Mesenteric fat pad (tissue), 1 donor: Measurements from ENCODE around the gene STK40. TPM values are rescaled to one million over a fixed set of nuclear protein-coding genes. Genes with fewer than 3 reads are reported as not detected.

Source experiments
- DNase-seq: peaks from one replicate; pipeline ENCODE4 v3.0.0-alpha.2; 2020; ENCODE audit warnings: low spot score
- total RNA-seq: library from RNA; stranded (reverse); fragmentation: NEBNext Ultra II Directional; extraction: Animal tissue kit (Norgen Biotek cat#: 25700); gene quantifications from one replicate; pipeline ENCODE4 v1.2.1, GENCODE V29; 2021
- donor health status: DM: yes; HTN: yes; CAD: no.

The STK40 gene
- total RNA-seq, 1 donor from 2014 or later = 84.0 TPM

DNA sequence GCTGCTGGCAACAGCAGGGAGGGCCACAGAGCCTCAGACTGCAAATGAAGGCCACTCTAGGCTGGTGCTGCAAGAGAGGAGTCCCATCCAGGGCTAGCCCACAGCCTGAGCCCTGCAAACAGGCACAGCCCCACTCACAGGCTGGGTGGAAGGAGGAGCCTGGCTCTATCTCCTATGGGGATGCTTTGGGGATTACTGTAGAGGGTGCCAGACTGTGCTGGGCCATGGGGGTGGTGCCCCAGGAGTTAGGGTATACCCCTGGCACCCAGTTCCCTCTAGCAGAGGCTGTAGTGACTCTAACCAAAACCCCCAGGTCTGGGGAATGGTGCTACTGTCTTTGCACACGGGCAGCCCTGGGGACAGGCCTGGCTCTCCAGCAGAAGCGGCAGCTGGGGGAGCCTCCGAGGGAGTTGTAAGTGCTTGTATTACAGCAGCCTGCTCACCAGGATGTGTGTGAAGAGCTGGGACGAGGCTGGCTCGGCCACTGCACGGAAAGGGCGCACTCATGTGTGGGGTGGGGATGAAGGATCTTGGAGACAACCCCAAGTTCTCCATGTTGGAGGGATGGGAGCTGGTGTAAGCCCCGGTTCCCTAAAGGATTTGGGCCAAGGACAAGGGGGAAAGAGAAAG, 38.9 kb downstream of the STK40 start:
- no peak for DNase-seq

DNA sequence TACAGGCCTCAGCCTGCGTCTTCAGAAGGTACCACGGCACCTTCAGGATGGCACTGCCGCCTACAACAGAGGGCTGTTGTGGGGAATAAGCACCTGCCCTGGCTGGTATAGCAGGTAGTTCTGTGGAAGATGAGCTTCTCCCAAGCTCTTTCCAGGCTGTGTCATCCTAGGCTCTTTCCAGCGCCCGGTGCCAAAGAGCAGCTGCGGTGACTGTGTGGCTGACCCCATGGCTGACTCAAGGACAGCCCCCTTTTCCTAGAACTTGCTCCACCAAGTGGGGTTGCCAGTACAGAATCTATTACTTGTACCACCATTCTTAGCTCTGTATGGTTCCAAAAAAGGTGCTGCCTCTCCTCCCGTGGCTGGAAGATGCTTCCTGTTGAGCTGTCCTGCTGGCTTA, 40.4 kb downstream of the STK40 start:
- no peak for DNase-seq

- no peak for DNase-seq
These were observed 41.4 kb downstream of the STK40 start for GRCh38 chr1:36344395-36344680.

GRCh38 chr1:36343651-36344394, 41.9 kb downstream of the STK40 start:
- DNase-seq = no peak

DNA sequence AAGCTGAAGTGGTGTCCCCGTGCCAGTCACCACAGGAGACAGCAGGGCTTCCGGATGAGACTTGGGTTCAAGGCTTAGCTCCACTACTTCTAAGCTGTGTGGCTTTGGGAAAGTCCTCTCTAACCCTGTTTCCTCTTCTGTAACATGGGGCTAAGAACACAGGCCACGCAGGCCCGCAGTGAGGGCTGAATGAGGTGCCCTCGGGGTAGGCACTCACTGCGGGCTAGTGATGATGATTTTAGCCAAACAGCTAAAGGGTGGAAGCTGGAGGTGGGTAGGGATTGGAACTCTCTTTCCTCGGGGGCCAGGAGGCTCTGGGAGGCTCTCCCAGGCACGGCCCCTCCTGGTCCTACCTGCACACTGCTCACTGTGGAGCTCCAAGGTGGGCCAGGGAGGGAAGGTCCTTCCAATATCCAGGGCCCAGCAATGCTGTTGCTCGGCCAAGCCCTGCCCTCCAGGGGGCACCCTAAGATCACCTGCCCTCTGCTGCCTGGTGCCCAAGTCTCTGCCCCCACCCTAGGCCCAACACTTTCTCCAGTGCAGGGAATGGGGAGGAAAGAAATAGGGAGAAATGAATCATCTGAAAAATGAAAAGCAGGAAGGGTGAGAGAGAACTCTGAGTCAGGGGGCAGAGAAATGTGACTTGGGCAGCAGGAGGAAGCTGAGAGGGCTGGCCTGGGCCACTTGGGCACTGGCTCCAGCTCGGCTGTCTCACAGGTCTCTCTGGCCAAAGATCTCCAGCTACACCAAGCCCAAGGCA, 43.1 kb downstream of the STK40 start:
- DNase-seq = no peak

DNA sequence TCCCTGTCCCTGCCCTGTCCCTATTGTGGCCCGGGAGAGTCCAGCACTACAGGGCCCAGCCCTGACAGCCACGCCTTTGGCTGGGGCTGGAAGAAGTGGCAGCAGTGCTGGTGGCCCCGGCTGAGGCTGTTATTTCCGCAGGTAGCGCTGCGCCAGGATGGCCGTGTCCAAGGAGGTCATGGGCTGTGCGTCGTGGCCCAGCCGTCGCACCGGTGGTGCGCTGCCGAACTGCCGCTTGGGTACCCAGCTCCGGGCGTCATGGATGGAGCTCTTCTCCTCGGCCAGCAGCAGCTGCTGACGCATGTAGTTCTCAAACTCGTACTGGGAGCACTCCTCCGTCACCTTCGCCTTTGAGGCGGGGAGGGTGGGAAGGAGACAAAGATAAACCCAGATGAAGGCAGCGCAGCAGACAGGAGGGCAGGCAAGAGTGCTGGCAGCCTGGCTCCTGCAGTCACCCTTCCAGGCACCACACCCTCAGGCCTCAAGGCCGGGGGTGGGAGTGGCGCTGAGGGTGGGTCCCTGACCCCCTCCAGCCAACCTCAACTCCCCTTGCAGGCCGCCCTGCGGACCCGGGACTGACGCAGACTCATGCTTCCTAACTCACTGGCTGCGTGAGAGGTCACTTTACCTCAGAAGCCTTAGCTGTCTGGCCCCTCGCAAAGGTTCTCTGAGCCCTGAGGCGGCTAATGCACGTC, 44.0 kb downstream of the STK40 start:
- no peak for DNase-seq

DNA sequence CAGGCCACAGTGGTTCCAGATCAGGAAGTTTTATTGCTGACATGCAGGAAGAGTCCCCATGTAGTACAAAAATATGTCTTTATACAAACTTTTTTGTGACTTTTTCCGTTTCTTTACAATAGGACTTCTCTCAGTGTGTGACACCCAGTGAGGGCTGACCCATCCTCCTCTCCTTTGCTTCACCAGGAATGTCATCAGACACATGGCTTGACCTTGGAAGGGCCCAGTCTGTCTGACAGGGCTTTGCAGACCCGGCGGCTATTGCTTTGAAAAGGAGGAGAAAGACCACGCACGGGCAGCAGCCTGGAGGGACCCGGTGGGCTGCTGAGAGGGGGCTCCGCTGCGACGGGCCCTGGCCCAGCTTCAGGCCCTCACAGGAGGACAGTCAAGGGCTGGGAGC, 46.1 kb downstream of the STK40 start:
- no peak for DNase-seq

- DNase-seq = no peak
These were observed 46.5 kb downstream of the STK40 start for GRCh38 chr1:36339215-36339614.

DNA sequence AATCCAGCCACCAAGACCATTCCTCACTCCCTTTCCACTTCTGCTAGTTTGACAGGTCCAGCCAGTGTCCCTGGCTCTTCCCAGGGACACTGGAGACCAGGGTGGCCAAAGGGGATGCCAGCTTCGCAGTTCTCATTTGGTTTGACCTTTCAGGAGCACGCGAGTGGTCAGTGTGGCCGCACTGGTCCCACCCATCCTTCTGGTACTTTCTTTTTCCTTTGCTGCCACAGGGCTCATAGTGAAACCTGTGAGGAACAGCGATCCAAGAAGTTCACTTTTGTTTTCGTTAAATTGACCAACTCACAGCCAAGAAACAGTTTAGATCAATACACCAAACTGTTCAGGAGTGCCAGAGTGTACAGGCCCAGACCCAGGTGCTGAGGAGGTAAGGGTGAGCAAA, 47.9 kb downstream of the STK40 start:
- DNase-seq = no peak

DNA sequence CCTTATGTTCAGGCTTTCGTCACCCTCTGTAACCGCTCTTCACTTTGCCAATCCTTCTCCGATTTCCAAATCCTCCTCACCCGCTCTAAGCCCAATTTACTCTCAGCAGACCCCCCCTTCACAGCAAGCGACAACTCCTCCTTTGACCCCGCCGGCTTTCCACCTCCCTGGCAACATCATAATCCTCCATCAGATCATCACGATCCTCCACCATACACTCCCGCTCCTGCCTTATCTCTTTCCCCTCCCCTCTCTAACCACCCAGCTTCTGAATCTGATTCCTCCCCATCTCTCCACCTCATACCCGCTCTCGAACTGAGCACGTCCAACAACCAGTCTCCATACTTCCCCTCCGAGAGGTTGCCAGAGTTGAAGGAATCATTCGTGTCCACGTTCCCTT, 54.8 kb downstream of the STK40 start:
- no peak for DNase-seq

DNA sequence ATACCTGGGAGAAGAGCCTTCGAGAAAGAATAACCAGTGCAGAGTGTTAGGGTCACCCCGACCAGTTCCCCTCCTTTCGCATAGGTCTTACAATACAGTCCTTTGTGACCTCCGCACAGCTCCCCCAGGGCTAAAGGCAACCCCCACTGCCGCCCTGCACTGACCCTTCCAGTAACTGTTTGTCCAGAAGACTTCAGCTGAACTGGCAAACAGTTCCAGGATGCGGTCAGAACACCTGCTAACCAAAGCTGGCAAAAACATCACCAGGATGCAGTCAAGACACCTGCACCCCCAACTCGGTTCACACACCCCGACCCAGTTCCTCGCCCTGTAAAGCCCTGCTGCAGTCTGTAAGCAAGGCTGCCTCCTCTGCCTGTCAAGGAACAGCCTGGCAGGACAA, 55.9 kb downstream of the STK40 start:
- no peak for DNase-seq

- DNase-seq = no peak
These were observed 57.0 kb downstream of the STK40 start for GRCh38 chr1:36328713-36329112.

DNA sequence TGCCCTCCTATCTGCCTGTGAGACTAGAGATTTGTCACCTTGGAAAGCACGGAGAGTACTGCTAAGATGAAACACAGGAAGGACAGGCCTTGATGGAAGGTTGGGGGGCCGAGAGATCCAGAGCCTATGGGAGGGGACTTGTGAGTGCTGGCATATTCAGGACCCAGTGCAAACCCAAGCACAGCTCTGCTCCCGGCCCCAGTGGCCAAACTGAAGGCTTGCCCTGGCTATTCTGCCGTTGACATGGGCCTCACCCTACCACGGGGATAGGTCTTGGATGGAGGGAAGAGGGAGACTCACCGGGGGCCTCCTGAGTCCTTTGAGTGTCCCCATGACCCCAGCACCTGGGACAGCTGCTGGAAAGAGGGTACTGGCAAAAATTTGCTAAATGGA, 57.6 kb downstream of the STK40 start:
- no peak for DNase-seq

DNA sequence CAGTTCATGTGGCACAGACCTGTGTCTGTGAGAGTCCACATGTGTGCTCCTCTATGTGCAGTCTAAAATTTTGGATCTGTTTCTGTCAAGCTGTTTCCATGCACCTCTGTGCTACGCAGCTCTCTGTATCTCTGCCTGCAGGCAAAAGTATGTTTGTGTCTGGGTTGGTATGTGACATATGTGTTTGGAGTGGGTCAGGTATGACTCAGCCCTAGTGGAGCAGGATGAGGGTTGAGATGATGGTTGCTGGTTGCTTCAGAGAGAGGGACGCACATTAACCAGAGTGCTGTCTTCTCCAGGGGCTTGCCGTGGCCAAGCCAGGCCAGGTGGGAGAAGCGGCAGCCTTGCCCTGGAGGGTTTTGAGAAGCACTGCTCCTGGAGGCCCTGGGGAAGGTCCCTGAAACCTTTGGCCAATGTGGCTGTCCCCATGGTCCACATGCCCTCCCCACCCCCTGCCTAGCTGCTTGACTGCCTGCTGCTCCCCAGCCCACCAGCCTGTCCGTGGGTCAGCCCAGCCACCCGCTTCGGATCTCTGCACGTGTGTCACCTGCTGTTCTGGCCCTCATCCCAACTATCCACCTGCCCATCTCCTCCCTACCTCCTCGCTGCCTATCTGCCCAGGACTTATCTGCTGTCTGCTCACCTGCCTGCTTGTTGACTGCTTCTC, 58.2 kb downstream of the STK40 start:
- DNase-seq = no peak

GRCh38 chr1:36326499-36326898, 59.2 kb downstream of the STK40 start:
- DNase-seq = no peak

DNA sequence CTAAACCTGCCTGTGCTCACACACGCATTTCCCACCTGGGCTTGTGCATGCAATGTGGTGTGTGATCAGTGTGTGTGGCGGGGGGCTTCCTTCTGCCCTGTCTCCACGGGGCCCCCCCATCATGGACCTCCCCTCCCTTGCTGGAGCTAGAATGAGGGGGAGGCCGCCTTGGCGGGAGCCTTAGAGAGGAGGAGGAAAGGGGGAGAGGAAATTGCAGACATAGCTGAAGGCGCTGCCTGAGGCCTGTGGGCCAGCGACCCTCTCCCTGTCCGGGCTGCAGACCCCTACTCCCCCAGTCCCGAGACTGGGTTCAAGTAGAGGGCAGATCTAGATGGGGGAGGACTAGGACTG, 61.4 kb downstream of the STK40 start:
- no peak for DNase-seq

DNA sequence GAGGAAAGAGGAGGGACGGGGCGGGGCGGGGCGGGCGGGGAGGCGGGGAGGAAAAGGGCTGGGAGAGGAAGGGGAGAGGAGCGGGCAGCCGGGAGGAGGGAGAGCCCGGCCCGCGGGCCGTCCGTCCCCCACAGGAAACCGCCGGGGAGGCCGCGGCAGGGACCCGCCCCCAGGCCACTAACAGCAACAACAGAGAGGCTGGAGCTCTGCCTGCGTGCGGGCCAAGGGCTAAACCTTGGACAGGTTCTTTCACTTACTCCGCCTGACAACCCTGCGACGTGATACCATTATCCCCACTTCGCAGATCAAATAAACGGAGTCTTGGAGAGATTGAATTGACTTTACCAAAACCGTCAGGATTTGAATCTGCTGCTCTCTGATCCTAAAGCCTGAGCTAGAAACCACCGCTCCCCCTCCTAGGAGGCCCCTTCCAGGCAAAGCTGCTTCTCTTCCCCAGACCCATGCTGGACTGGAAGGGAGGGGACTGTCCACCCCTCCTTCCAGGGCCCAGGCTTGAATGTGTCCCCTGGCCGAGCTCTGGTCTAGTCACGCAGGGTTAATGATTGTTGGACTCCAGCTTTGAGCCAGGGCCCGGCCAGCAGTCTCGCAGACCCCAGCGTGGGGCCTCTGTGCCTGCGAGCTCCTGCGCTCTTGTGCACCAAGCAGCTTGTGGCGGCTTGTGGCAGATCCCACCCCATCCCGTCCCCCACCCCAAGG, 61.9 kb downstream of the STK40 start, which contains the start of gene EVA1B:
EVA1B (minus strand) TSS at position 10 of the 717 bp plus-strand sequence. CDS start 608 bp downstream, outside the sequence.
- no peak for DNase-seq

GRCh38 chr1:36322786-36323635, 62.7 kb downstream of the STK40 start:
- DNase-seq = no peak

GRCh38 chr1:36322041-36322785, 63.5 kb downstream of the STK40 start:
- DNase-seq = no peak
